NCI-H2081 treated with DMSO at 0.1 percent for 48 hours (cell line): ENCODE measurements around the gene PODXL.

Experiments used
- DNase-seq: peaks from one replicate; lab custom pipeline; 2025; lab: John Stamatoyannopoulos, UW

PODXL gene

GRCh38 chr7:131556053-131556908, at the start of gene PODXL:
Gene PODXL (minus strand): TSS chr7:131556628. CDS start chr7:131556359, 269 bp downstream.
- DNase-seq: peak; percentile 19

DNA sequence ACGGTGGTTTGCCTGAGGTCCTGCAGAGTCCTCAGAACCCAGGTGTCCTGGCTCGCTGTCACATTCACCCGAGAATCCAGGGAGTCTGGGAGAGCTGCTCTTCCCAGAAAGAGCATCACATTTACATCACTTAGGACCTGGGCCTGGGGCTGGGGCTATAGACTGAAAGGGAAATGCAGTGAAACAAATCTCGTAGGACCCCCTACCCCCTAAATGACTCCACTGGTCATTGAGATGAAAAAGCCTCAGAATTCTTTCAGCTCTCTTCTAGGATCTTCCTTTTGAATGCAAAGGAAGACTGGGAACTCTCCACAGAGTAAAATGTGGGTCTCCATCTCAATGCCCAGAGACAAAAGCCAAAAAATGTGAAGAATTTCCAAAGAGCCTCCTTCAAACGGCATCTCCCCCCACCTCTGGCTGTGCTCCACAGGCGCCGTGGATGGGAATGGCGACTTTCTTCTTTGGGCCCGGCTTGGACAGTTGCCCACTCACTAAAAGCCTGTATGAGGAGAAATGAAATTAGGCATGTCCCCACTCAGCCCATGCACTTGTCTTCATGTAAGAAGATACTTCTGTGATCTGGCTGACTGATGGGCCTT, 49.0 kb upstream of the PODXL start:
- DNase-seq: no peak

DNA sequence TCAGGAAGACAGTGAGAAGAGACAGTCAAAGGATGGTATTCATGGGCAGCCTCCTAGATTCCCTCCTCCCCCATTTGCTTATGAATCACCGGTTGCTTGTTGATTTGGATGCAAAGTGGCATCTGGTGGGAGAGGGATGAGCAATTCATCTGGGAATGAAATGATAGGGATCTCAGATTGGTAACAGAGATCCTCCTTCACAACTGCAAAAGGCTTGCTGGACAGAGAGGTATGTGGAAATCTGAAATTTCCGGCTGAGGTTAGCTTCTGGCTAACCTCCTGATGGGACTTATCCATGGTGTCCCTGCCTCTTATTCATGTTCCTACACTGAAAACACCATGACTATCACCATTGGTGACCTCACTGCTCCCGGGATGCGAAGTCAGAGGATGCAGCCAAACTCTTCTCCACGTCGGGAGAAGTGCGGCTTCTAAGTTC, 48.4 kb upstream of the PODXL start:
- DNase-seq: no peak

DNA sequence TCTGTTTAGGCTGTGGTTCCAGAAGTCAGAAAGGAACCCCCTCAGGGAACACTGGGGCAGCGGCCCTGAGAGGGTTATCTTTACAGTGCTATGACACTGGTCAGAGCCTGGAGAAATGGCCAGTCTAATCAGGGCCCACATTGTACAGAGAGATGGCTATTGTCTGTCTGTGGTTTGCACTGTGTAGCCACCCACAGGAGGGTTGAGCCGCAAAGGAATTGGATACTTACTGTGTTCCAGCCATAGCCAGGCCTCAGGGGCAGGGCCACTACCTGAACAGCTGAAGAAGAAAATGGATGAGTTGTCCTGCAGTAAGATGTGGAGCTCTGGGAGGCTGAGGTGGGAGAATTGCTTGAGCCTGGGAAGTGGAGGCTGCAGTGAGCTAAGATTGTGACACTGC, 47.5 kb upstream of the PODXL start:
- DNase-seq: no peak

- no peak for DNase-seq
Measured at GRCh38 chr7:131602994-131603372, 46.6 kb upstream of the PODXL start.

- no peak for DNase-seq
Measured at GRCh38 chr7:131602304-131602993, 46.0 kb upstream of the PODXL start.

GRCh38 chr7:131600085-131600881, 43.9 kb upstream of the PODXL start:
- DNase-seq: no peak

- DNase-seq: no peak
Measured at GRCh38 chr7:131596785-131597184, 40.4 kb upstream of the PODXL start.

GRCh38 chr7:131595699-131596098, 39.3 kb upstream of the PODXL start:
- DNase-seq: no peak

DNA sequence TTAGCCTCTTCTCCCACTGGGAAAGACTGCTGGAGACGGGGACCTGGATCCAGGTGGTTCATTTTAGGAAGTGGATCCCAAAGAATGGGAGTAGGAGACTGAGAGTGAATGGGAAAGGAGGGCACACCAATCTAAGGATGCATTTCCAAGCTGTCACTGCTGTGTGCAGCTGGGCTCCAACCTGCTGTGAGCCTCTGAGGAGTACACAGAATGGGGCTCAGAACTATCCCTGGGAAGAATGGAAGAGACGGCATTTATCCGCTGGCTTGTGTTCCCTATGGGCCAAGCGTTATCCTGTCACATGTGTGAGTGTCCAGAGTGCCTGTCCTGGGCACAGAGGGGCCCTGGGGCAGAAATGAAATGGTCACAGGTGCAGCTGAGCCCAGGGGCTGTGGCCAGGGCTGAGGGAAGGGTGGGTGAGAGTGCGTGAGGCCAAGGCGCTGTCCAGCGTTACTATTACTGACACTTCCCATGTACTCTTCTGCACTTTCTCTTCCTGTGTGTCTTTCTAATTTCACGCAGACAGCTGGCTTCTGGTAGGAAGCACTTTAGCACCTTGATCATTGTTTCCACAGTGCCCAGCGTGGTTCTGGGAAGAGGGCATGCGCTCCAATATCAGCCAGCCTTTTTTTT, 35.4 kb upstream of the PODXL start:
- no peak for DNase-seq

- DNase-seq: no peak
Measured at GRCh38 chr7:131587315-131587923, 31.0 kb upstream of the PODXL start.

DNA sequence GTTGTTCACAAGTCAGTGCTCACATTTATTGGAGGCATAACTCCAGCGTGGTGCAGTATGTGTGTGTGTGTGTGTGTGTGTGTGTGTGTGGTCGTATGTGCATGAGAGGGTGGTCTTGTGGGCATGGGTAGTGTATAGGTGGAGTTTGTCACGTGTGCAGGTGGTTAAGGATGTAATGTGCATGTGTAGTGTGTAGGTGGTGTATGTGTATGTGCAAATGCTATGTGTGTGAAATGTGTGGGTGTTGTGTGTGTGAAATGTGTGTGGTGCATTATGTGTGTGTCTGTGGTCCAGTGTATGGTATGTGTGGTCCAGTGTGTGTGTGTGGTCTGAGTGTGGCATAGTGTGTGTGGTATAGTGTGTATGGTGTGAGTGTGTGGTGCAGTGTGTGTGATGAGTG, 30.3 kb upstream of the PODXL start:
- DNase-seq: no peak

DNA sequence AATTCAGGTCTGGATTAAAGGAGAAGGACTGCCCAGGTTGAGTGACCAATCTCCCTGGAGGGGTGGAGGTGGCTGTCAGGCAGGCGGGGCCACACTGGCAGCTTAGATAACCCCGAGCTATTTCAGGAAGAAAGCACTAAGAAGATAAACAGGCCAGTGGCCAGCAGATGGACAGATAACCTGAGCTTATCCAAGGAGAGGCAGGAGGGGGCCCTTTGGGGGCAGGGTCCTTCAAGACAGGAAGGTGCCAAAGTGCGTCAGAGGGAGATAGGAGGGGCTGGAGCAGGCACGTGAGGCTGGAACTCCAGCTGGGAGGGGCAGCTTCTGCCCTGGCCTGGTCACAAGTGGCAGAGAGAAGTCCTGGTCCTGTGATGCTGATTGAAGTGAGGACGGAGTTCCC, 29.8 kb upstream of the PODXL start:
- DNase-seq: no peak

GRCh38 chr7:131583430-131583829, 27.0 kb upstream of the PODXL start:
- DNase-seq: no peak

GRCh38 chr7:131581241-131582051, 25.0 kb upstream of the PODXL start:
- no peak for DNase-seq

DNA sequence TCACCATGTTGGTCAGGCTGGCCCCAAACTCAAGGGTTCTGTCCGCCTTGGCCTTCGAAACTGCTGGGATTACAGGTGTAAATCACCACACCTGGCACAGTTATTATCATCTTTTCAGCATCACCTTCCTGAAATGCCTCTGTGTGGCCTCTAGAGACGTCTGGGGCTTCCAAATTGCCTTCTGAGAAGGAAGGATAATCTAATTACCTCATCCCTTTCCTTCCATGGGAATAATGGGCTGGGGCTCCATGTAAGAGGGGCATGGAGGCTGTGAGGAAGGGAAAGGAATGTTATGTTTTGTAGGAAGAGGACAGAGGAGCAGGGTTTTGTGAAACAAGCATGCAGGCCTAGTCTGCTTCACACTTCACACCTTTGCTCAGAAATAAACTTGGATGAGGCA, 22.2 kb upstream of the PODXL start:
- DNase-seq: no peak

DNA sequence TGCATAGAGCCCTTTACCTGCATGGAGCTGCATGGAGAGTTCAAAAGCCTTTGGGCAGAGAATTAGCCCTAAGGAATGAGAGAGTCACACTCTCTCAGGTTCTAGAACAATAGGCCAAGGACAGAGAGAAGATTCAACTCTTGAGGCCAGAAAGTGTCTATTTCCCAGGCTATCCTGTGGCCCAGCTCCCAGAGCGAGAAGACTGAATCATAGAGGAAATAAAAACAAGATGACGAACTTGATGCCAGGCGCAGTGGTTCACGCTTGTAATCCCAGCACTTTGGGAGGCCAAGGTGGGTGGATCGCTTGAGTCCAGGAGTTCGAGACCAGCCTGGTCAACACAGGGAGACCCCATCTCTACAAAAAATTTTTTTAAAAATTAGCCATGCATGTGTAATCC, 18.3 kb upstream of the PODXL start:
- no peak for DNase-seq

GRCh38 chr7:131570401-131570800, 14.0 kb upstream of the PODXL start:
- DNase-seq: no peak

DNA sequence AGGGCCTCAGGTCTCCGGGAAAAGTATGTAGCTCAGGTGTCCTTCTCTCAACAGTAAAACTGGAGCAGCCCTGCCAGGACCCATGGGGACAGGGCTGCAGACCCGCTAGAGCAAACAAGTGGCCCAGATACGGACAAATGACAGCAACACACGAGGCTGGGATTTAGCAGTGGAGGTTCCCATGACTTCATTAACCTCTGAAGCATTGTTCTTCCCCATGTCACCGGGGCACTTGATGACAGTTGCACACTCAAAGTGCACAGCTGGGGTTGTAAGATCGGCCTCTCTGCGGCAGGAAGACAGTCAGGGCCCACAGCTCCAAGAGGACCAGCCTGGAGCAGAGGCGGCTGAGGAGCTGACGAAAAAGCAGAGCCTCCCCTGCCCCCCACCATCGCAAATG, 12.5 kb upstream of the PODXL start:
- no peak for DNase-seq

GRCh38 chr7:131568510-131568909, 12.1 kb upstream of the PODXL start:
- no peak for DNase-seq
